Measurements from ENCODE around the gene GJA9. TPM values are rescaled to one million over a fixed set of nuclear protein-coding genes. Genes with fewer than 3 reads are reported as not detected.
"Not testable (repeated sequence)": the region's sequence is repeated elsewhere in the genome, so short reads cannot be mapped to it uniquely, and the experiment has no call there.

Gene GJA9
- polyA plus RNA-seq, 2 donors: 0.32 to 0.86 TPM

GRCh38 chr1:38915352-38915948 is 34.1 kb upstream of the GJA9 start:
- WGBS, 2 donors: 43 to 49% methylated on average over 3 of the region's 3 CpGs
- H3K27me3 ChIP-seq (ENCODE audit: control insufficient read depth in 1 of 2, insufficient read depth in 2 of 2, low read length in 2 of 2): no peaks in the 10 kb centered on the region
- H3K4me1 ChIP-seq (ENCODE audit: control insufficient read depth in 2 of 2, insufficient read depth in 2 of 2, low read length in 1 of 2): no peaks in the 10 kb centered on the region
- no peak overlapping the region for H3K4me3 ChIP-seq (ENCODE audit: low read depth in 1 of 2, low read length in 2 of 2)
- no peak overlapping the region for H3K27ac ChIP-seq (ENCODE audit: low read depth in 2 of 2, low read length in 1 of 2)
- no peaks in the 10 kb centered on the region for H3K9me3 ChIP-seq (ENCODE audit: control insufficient read depth in 2 of 2, insufficient read depth in 1 of 2, low read depth in 1 of 2, low read length in 1 of 2)
- H3K36me3 ChIP-seq (ENCODE audit: control insufficient read depth in 2 of 2, insufficient read depth in 2 of 2, low read length in 1 of 2): peaks cover 0 to 2% of the 10 kb centered on the region in 2 donors

- H3K4me3 ChIP-seq (ENCODE audit: low read depth in 1 of 2, low read length in 2 of 2); H3K27me3 ChIP-seq (ENCODE audit: control insufficient read depth in 1 of 2, insufficient read depth in 2 of 2, low read length in 2 of 2); H3K9me3 ChIP-seq (ENCODE audit: control insufficient read depth in 2 of 2, insufficient read depth in 1 of 2, low read depth in 1 of 2, low read length in 1 of 2); H3K27ac ChIP-seq (ENCODE audit: low read depth in 2 of 2, low read length in 1 of 2); H3K4me1 ChIP-seq (ENCODE audit: control insufficient read depth in 2 of 2, insufficient read depth in 2 of 2, low read length in 1 of 2); H3K36me3 ChIP-seq (ENCODE audit: control insufficient read depth in 2 of 2, insufficient read depth in 2 of 2, low read length in 1 of 2): not testable (repeated sequence)
- 94 to 98% methylated on average over 8 of the region's 8 CpGs for WGBS, 2 donors
Observed at GRCh38 chr1:38914908-38915307, 33.5 kb upstream of the GJA9 start.

- Histone ChIP-seq H3K4me1 (ENCODE audit: control insufficient read depth in 2 of 2, insufficient read depth in 2 of 2, low read length in 1 of 2) (no peaks in the 10 kb centered on the region), H3K27ac (ENCODE audit: low read depth in 2 of 2, low read length in 1 of 2) (no peak overlapping the region), H3K9me3 (ENCODE audit: control insufficient read depth in 2 of 2, insufficient read depth in 1 of 2, low read depth in 1 of 2, low read length in 1 of 2) (no peaks in the 10 kb centered on the region), H3K36me3 (ENCODE audit: control insufficient read depth in 2 of 2, insufficient read depth in 2 of 2, low read length in 1 of 2) (peaks cover 0 to 6% of the 10 kb centered on the region in 2 donors), H3K4me3 (ENCODE audit: low read depth in 1 of 2, low read length in 2 of 2) (no peak overlapping the region), H3K27me3 (ENCODE audit: control insufficient read depth in 1 of 2, insufficient read depth in 2 of 2, low read length in 2 of 2) (no peaks in the 10 kb centered on the region)
- WGBS, 2 donors: 86% methylated on average over 13 of the region's 13 CpGs
Observed at GRCh38 chr1:38908821-38909220, 27.4 kb upstream of the GJA9 start.

GRCh38 chr1:38905985-38906384 is 24.6 kb upstream of the GJA9 start:
- no peak overlapping the region for H3K4me3 ChIP-seq (ENCODE audit: low read depth in 1 of 2, low read length in 2 of 2)
- no peak overlapping the region for H3K27ac ChIP-seq (ENCODE audit: low read depth in 2 of 2, low read length in 1 of 2)
- WGBS, 2 donors: 96 to 99% methylated on average over 2 of the region's 2 CpGs
- H3K4me1 ChIP-seq (ENCODE audit: control insufficient read depth in 2 of 2, insufficient read depth in 2 of 2, low read length in 1 of 2): no peaks in the 10 kb centered on the region
- peaks cover 0 to 6% of the 10 kb centered on the region in 2 donors for H3K36me3 ChIP-seq (ENCODE audit: control insufficient read depth in 2 of 2, insufficient read depth in 2 of 2, low read length in 1 of 2)
- H3K27me3 ChIP-seq (ENCODE audit: control insufficient read depth in 1 of 2, insufficient read depth in 2 of 2, low read length in 2 of 2): no peaks in the 10 kb centered on the region
- H3K9me3 ChIP-seq (ENCODE audit: control insufficient read depth in 2 of 2, insufficient read depth in 1 of 2, low read depth in 1 of 2, low read length in 1 of 2): no peaks in the 10 kb centered on the region

GRCh38 chr1:38899560-38899959 is 18.2 kb upstream of the GJA9 start:
- no peaks in the 10 kb centered on the region for H3K36me3 ChIP-seq (ENCODE audit: control insufficient read depth in 2 of 2, insufficient read depth in 2 of 2, low read length in 1 of 2)
- no peak overlapping the region for H3K4me3 ChIP-seq (ENCODE audit: low read depth in 1 of 2, low read length in 2 of 2)

GRCh38 chr1:38898653-38899230 is 17.4 kb upstream of the GJA9 start:
- Histone ChIP-seq H3K27ac (ENCODE audit: low read depth in 2 of 2, low read length in 1 of 2) (no peak overlapping the region), H3K4me1 (ENCODE audit: control insufficient read depth in 2 of 2, insufficient read depth in 2 of 2, low read length in 1 of 2) (peaks cover 0 to 2% of the 10 kb centered on the region in 2 donors), H3K27me3 (ENCODE audit: control insufficient read depth in 1 of 2, insufficient read depth in 2 of 2, low read length in 2 of 2) (no peaks in the 10 kb centered on the region), H3K9me3 (ENCODE audit: control insufficient read depth in 2 of 2, insufficient read depth in 1 of 2, low read depth in 1 of 2, low read length in 1 of 2) (no peaks in the 10 kb centered on the region), H3K4me3 (ENCODE audit: low read depth in 1 of 2, low read length in 2 of 2) (no peak overlapping the region), H3K36me3 (ENCODE audit: control insufficient read depth in 2 of 2, insufficient read depth in 2 of 2, low read length in 1 of 2) (no peaks in the 10 kb centered on the region)

More at GRCh38 chr1:38899560-38899959, 18.2 kb upstream of the GJA9 start:
- Histone ChIP-seq H3K4me1 (ENCODE audit: control insufficient read depth in 2 of 2, insufficient read depth in 2 of 2, low read length in 1 of 2) (peaks cover 0 to 2% of the 10 kb centered on the region in 2 donors), H3K27ac (ENCODE audit: low read depth in 2 of 2, low read length in 1 of 2) (no peak overlapping the region), H3K27me3 (ENCODE audit: control insufficient read depth in 1 of 2, insufficient read depth in 2 of 2, low read length in 2 of 2) (no peaks in the 10 kb centered on the region), H3K9me3 (ENCODE audit: control insufficient read depth in 2 of 2, insufficient read depth in 1 of 2, low read depth in 1 of 2, low read length in 1 of 2) (no peaks in the 10 kb centered on the region)
- 84 to 85% methylated on average over 4 of the region's 4 CpGs for WGBS, 2 donors

GRCh38 chr1:38896169-38896568 is 14.8 kb upstream of the GJA9 start:
- WGBS, 2 donors: 94 to 97% methylated on average over 2 of the region's 2 CpGs
- Histone ChIP-seq H3K27me3 (ENCODE audit: control insufficient read depth in 1 of 2, insufficient read depth in 2 of 2, low read length in 2 of 2) (no peaks in the 10 kb centered on the region), H3K9me3 (ENCODE audit: control insufficient read depth in 2 of 2, insufficient read depth in 1 of 2, low read depth in 1 of 2, low read length in 1 of 2) (no peaks in the 10 kb centered on the region), H3K36me3 (ENCODE audit: control insufficient read depth in 2 of 2, insufficient read depth in 2 of 2, low read length in 1 of 2) (peaks cover 0 to 3% of the 10 kb centered on the region in 2 donors), H3K4me1 (ENCODE audit: control insufficient read depth in 2 of 2, insufficient read depth in 2 of 2, low read length in 1 of 2) (peaks cover 0 to 2% of the 10 kb centered on the region in 2 donors), H3K27ac (ENCODE audit: low read depth in 2 of 2, low read length in 1 of 2) (no peak overlapping the region), H3K4me3 (ENCODE audit: low read depth in 1 of 2, low read length in 2 of 2) (no peak overlapping the region)

GRCh38 chr1:38892976-38893375 is 11.6 kb upstream of the GJA9 start:
- 86 to 88% methylated on average over 1 of the region's 1 CpG for WGBS, 2 donors
- Histone ChIP-seq H3K27ac (ENCODE audit: low read depth in 2 of 2, low read length in 1 of 2) (no peak overlapping the region), H3K4me1 (ENCODE audit: control insufficient read depth in 2 of 2, insufficient read depth in 2 of 2, low read length in 1 of 2) (no peaks in the 10 kb centered on the region), H3K4me3 (ENCODE audit: low read depth in 1 of 2, low read length in 2 of 2) (no peak overlapping the region), H3K36me3 (ENCODE audit: control insufficient read depth in 2 of 2, insufficient read depth in 2 of 2, low read length in 1 of 2) (peaks cover 0 to 3% of the 10 kb centered on the region in 2 donors), H3K27me3 (ENCODE audit: control insufficient read depth in 1 of 2, insufficient read depth in 2 of 2, low read length in 2 of 2) (no peaks in the 10 kb centered on the region), H3K9me3 (ENCODE audit: control insufficient read depth in 2 of 2, insufficient read depth in 1 of 2, low read depth in 1 of 2, low read length in 1 of 2) (no peaks in the 10 kb centered on the region)

- peaks cover 0 to 3% of the 10 kb centered on the region in 2 donors for H3K36me3 ChIP-seq (ENCODE audit: control insufficient read depth in 2 of 2, insufficient read depth in 2 of 2, low read length in 1 of 2)
- WGBS, 2 donors: 86 to 90% methylated on average over 1 of the region's 1 CpG
- H3K4me3 ChIP-seq (ENCODE audit: low read depth in 1 of 2, low read length in 2 of 2): no peak overlapping the region
- H3K4me1 ChIP-seq (ENCODE audit: control insufficient read depth in 2 of 2, insufficient read depth in 2 of 2, low read length in 1 of 2): no peaks in the 10 kb centered on the region
- no peaks in the 10 kb centered on the region for H3K27me3 ChIP-seq (ENCODE audit: control insufficient read depth in 1 of 2, insufficient read depth in 2 of 2, low read length in 2 of 2)
- no peak overlapping the region for H3K27ac ChIP-seq (ENCODE audit: low read depth in 2 of 2, low read length in 1 of 2)
- no peaks in the 10 kb centered on the region for H3K9me3 ChIP-seq (ENCODE audit: control insufficient read depth in 2 of 2, insufficient read depth in 1 of 2, low read depth in 1 of 2, low read length in 1 of 2)
Observed at GRCh38 chr1:38891753-38892152, 10.4 kb upstream of the GJA9 start.

GRCh38 chr1:38889589-38889988 is 8.2 kb upstream of the GJA9 start:
- WGBS, 2 donors: 72 to 83% methylated on average over 5 of the region's 5 CpGs
- no peak overlapping the region for H3K27ac ChIP-seq (ENCODE audit: low read depth in 2 of 2, low read length in 1 of 2)
- no peaks in the 10 kb centered on the region for H3K27me3 ChIP-seq (ENCODE audit: control insufficient read depth in 1 of 2, insufficient read depth in 2 of 2, low read length in 2 of 2)
- H3K36me3 ChIP-seq (ENCODE audit: control insufficient read depth in 2 of 2, insufficient read depth in 2 of 2, low read length in 1 of 2): peaks cover 0 to 3% of the 10 kb centered on the region in 2 donors
- no peaks in the 10 kb centered on the region for H3K4me1 ChIP-seq (ENCODE audit: control insufficient read depth in 2 of 2, insufficient read depth in 2 of 2, low read length in 1 of 2)
- H3K4me3 ChIP-seq (ENCODE audit: low read depth in 1 of 2, low read length in 2 of 2): no peak overlapping the region
- no peaks in the 10 kb centered on the region for H3K9me3 ChIP-seq (ENCODE audit: control insufficient read depth in 2 of 2, insufficient read depth in 1 of 2, low read depth in 1 of 2, low read length in 1 of 2)
